ENCODE data around the gene ARMC3.

Gene ARMC3

DNA sequence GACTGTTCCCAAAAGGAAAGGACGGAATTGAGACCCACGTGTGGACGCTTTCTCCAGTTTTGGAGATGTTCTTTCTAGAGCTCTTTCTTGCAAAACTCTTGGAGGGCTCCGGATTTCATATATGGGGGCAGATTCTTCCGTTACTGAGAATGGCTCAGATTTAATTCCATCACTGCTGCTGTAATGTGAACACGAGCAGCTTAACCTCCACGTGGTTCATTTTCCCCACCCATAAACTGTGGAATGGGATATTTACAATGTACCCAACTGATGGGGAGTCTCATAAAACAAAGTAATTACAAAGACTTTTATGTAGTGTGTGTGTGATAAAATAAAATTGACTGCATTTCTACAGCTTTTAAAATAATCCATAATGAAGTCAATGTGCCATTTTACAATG lies 152.4 kb downstream of the ARMC3 start:
- DNase-seq, result no peak

DNA sequence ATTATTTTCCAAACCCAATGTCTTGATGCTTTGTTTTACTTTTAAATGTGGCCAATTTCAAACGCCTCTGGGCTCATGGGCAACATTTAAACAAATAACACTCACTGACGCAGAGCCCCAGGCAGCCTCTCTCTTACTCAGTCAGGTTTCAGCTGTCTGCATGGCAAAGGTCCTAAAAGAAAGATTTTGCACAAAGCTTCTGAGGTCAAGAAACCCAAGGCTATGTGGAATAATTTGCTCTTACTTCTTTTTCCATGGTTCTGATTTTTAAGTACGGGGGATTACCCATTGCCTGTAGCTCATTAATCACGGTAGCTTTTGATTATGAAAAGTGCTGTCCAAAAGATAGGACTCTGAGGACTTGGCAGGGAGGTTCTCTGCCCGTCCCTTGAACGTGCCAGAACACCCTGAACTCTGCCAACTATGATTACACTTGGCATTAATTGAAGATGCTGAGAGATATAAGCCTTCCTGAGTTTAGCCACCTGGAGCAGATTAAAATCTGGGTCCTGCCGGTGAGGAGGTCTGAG lies 153.4 kb downstream of the ARMC3 start:
- no peak for DNase-seq

DNA sequence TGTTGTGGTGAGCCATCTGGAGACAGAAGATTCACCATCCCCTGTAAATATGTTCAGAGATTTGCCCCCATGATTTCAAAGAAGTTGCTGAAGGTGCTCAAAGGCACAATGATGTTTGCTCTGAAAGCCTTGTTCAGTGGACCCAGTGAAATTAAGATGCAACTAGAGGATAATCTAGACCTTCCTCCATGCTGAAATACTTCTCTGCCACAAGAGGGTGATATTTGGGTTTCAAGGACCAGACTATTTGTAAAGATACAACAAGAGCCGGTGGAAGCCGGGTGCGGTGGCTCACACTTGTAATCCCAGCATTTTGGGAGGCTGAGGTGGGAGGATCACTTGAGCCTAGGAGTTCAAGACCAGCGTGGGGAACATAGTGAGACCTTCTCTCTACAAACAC lies 154.0 kb downstream of the ARMC3 start:
- DNase-seq, result peak; percentile 38

Data from DMS53 (cell line).